ENCODE results near the gene ERC2. TPM values are rescaled to one million over a fixed set of nuclear protein-coding genes. Genes with fewer than 3 reads are reported as not detected.

ERC2 gene
- total RNA-seq, 2 experiments from 2014 or later = not detected

- POLR2A ChIA-PET = no interaction called here
- no peak for TF ChIP-seq CTCF (conservative IDR thresholded peaks at IDR 0.05; ENCODE audit: low read length)
- TF ChIP-seq EZH2phosphoT487 (IDR thresholded peaks at IDR 0.05; ENCODE audit: borderline replicate concordance, low read depth, low read length) = no peak
- H3K79me2 ChIP-seq (ENCODE audit: insufficient read depth, low read depth, low read length) = no peaks in the 10 kb centered on the region
- DNase-seq (ENCODE audit: low spot score) = no peak
- H3K4me2 ChIP-seq (ENCODE audit: low read length) = no peak overlapping the region
- intact Hi-C loops (cut with micrococcal nuclease; ENCODE audit: unreplicated experiment) = no loop called here
- H3K4me1 ChIP-seq (ENCODE audit: insufficient read depth, low read length, poor library complexity, severe bottlenecking) = no peaks in the 10 kb centered on the region
- no peaks in the 10 kb centered on the region for H3K9me2 ChIP-seq (ENCODE audit: insufficient read depth, low read length)
- H3K4me3 ChIP-seq (ENCODE audit: low read depth, low read length, poor library complexity, severe bottlenecking) = no peak overlapping the region
- no peaks in the 10 kb centered on the region for H4K20me1 ChIP-seq (ENCODE audit: insufficient read depth, low read length)
- no peak overlapping the region for H3K27ac ChIP-seq (ENCODE audit: low read depth, low read length, poor library complexity, severe bottlenecking)
- H3K9me3 ChIP-seq (ENCODE audit: low read length) = no peaks in the 10 kb centered on the region
- CTCF ChIA-PET (ENCODE audit: unreplicated experiment) = no interaction called here
- H3K36me3 ChIP-seq (ENCODE audit: insufficient read depth, low read length) = no peaks in the 10 kb centered on the region
- no TSS peak for BruUV-seq (replicated peaks)
- no peak overlapping the region for H2AFZ ChIP-seq (ENCODE audit: low read length)
Measured at GRCh38 chr3:55771503-55771902, 696.8 kb downstream of the ERC2 start.

- Histone ChIP-seq H3K4me2 (ENCODE audit: low read length) (no peak overlapping the region), H3K9me2 (ENCODE audit: insufficient read depth, low read length) (no peaks in the 10 kb centered on the region), H3K4me3 (ENCODE audit: low read depth, low read length, poor library complexity, severe bottlenecking) (no peak overlapping the region), H3K36me3 (ENCODE audit: insufficient read depth, low read length) (no peaks in the 10 kb centered on the region), H4K20me1 (ENCODE audit: insufficient read depth, low read length) (no peaks in the 10 kb centered on the region), H3K27ac (ENCODE audit: low read depth, low read length, poor library complexity, severe bottlenecking) (no peak overlapping the region), H3K79me2 (ENCODE audit: insufficient read depth, low read depth, low read length) (no peaks in the 10 kb centered on the region), H3K4me1 (ENCODE audit: insufficient read depth, low read length, poor library complexity, severe bottlenecking) (no peaks in the 10 kb centered on the region), H3K9me3 (ENCODE audit: low read length) (no peaks in the 10 kb centered on the region), H2AFZ (ENCODE audit: low read length) (no peak overlapping the region)
- DNase-seq (ENCODE audit: low spot score) = no peak
- POLR2A ChIA-PET = no interaction called here
- BruUV-seq (replicated peaks) = no TSS peak
- TF ChIP-seq EZH2phosphoT487 (IDR thresholded peaks at IDR 0.05; ENCODE audit: borderline replicate concordance, low read depth, low read length) (no peak), CTCF (conservative IDR thresholded peaks at IDR 0.05; ENCODE audit: low read length) (no peak)
- intact Hi-C loops (cut with micrococcal nuclease; ENCODE audit: unreplicated experiment) = no loop called here
- CTCF ChIA-PET (ENCODE audit: unreplicated experiment) = no interaction called here
Measured at GRCh38 chr3:55770077-55770476, 698.2 kb downstream of the ERC2 start.

GRCh38 chr3:55766753-55767152 is 701.5 kb downstream of the ERC2 start:
- POLR2A ChIA-PET = no interaction called here

More at GRCh38 chr3:55766753-55767152, 701.5 kb downstream of the ERC2 start:
- TF ChIP-seq EZH2phosphoT487 (IDR thresholded peaks at IDR 0.05; ENCODE audit: borderline replicate concordance, low read depth, low read length) (no peak), CTCF (conservative IDR thresholded peaks at IDR 0.05; ENCODE audit: low read length) (no peak)
- Histone ChIP-seq H3K27ac (ENCODE audit: low read depth, low read length, poor library complexity, severe bottlenecking) (no peak overlapping the region), H3K4me1 (ENCODE audit: insufficient read depth, low read length, poor library complexity, severe bottlenecking) (no peaks in the 10 kb centered on the region), H3K9me2 (ENCODE audit: insufficient read depth, low read length) (no peaks in the 10 kb centered on the region), H3K4me2 (ENCODE audit: low read length) (no peak overlapping the region), H3K79me2 (ENCODE audit: insufficient read depth, low read depth, low read length) (no peaks in the 10 kb centered on the region), H3K9me3 (ENCODE audit: low read length) (no peaks in the 10 kb centered on the region), H3K4me3 (ENCODE audit: low read depth, low read length, poor library complexity, severe bottlenecking) (no peak overlapping the region), H4K20me1 (ENCODE audit: insufficient read depth, low read length) (no peaks in the 10 kb centered on the region), H3K36me3 (ENCODE audit: insufficient read depth, low read length) (no peaks in the 10 kb centered on the region), H2AFZ (ENCODE audit: low read length) (no peak overlapping the region)
- intact Hi-C loops (cut with micrococcal nuclease; ENCODE audit: unreplicated experiment) = no loop called here
- no TSS peak for BruUV-seq (replicated peaks)
- CTCF ChIA-PET (ENCODE audit: unreplicated experiment) = no interaction called here
- no peak for DNase-seq (ENCODE audit: low spot score)

Data from OCI-LY7 (cell line).